Left renal cortex interstitium (tissue), 4 donors: Measurements from ENCODE around the gene PTPRM. TPM values are rescaled to one million over a fixed set of nuclear protein-coding genes. Genes with fewer than 3 reads are reported as not detected.
A peak's percentile ranks its signal among the peaks of the same experiment; 100 is the strongest.

ENCODE experiments used
- DNase-seq, 4 donors: peaks; one replicate each; pipeline ENCODE4 v3.0.0-alpha.2; 2013; ENCODE audit warnings: low read depth in 4 of 4, low spot score in 2 of 4, missing footprints in 1 of 4
- polyA plus RNA-seq, 4 donors: library from polyadenylated mRNA; unstranded; fragments of 120-200 nt; gene quantifications; one replicate each; pipeline ENCODE4 v1.2.1, GENCODE V29; 2013; ENCODE audit not compliant: insufficient read length in 4 of 4

Gene PTPRM
- polyA plus RNA-seq, 4 donors: 80.9 to 108 (median 89.7) TPM

DNA sequence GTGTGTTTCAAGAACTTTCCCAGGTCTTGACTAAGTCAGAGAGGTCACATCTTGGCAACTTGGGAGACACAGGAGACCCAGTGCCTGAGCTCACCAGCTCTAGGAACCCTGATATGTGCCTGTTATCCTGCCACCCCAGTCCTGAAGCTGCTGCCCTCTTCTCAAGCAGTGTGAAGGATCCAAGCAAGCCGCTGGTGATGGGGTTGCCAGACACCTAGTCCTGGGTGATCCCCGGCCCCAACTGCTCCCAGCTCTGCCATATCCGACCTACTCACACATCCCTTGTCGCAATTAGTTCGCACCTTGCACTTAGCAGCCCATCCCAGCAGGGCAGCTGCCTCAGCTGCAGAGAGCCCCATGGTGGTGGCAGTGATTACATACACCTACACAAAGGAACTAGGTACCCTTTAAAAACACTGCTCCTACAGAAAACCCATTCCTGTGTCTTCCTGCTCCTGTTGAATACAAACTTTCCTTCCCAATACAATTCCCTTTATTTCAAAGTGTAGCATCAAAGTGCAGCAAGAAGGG, 794.9 kb downstream of the PTPRM start:
- no peak for DNase-seq

DNA sequence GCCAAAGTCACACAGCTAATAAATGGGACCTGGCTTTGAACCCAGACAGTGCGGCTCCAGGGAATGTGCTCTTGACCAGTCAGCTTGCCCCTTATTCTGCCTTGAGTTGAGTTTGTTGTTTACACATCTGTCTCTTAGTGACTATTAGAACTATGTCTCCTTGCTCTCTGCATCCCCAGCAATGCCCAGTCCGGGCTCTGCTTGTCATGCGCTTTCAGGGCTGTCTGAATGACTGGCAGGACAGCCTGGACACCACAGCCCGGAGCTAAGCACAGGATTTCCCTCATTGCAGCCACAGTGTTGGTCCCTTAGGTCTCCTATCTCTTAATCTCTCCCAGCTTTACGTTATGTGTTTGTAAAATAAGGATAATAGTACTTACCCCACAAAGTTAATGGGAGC, 795.7 kb downstream of the PTPRM start:
- DNase-seq: no peak

DNA sequence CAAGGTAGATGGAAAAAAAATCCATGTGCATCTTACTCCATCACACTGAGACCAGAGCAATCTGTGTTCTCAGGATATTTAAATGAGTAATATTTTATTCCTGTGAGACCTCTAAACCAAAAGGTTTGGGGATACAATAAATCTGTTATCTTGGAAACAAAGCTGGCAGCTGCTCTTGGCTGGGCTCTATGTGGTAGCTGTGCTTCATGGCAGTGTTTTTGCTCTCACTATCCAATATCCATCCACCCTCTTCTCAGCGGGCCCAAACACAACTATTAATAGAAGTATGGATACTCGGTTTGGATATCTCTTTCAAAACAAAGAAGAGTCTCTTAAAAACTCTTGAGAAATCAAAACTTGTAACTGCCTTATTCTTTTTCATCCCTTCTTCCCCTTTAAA, 797.3 kb downstream of the PTPRM start:
- DNase-seq: no peak

DNA sequence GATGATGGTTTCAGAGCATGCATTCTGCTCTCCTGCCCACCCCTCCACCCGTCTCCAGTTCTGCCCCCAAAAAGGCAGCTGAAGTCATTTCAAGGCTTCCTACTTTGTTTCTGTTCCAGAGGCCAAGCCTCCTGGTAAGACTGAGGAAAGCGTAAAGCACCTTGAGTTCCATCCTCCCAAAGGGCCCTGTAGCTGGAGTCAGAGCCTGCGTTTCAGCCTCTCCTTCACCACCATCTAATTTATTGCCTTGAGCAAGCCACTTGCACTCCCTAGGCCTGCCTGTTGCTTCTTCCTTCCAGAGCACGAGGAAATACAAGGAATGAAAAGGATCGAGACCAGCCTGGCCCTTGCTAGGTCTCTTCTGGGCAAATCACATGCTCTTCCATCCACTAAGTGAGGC, 797.9 kb downstream of the PTPRM start:
- no peak for DNase-seq

DNA sequence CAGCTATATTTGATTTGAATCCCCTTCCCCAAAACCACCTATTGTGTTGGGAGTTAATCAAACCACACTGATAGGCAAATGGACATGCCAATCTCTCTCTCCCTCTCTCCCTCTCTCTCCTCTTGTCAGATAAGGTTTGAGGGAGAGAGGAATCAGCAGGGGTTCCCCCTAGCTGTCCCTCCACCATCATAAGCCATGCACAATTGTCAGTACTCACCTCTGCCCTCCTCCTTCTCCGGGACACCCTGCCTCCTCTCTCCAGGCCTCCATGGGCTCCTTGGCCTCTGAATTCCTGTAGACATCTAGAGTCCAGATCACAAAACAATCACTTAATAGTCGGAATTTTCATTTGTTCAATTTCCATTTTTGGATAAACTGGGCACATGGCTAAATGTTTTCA, 798.4 kb downstream of the PTPRM start:
- no peak for DNase-seq

DNA sequence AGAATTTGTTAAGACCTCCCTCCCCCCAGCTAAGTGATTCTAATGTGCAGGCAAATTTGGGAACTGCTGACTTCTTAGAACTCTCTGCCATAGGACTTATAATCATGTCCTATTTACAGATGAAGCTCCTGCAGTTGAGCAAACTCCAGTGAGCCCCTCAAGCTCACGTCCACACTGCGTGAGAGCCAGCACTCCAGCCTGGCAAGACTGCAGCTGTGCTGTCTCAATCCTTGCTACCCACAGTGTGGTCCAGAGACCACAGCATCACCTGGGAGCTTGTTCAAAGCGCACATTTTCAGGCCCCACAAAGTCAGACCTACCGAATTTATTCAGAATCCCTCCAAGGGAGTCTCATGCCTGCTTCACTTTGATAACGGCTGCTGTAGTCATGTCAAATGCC, 799.0 kb downstream of the PTPRM start:
- DNase-seq: no peak

DNA sequence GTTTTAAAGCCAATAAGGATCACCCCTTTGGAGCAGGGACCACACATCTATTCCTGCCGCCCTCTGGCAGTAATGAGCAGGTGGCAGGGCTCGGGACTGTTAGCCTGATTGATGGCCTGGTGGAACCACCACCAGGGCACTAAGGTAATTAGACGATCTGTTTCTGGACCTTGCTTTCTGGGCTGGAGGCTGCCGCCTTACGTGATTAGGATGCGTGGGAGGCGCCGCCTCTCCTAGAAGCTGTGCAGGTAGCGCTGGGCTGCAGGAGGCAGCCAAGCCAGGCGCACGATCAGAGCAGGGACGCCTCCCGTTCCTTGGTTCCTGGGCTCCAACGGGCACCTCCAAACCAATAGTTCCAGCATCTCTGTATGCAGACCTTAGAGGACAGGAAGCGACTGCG, 799.5 kb downstream of the PTPRM start:
- peak in 1 of 4 donors; percentile 20 for DNase-seq

DNA sequence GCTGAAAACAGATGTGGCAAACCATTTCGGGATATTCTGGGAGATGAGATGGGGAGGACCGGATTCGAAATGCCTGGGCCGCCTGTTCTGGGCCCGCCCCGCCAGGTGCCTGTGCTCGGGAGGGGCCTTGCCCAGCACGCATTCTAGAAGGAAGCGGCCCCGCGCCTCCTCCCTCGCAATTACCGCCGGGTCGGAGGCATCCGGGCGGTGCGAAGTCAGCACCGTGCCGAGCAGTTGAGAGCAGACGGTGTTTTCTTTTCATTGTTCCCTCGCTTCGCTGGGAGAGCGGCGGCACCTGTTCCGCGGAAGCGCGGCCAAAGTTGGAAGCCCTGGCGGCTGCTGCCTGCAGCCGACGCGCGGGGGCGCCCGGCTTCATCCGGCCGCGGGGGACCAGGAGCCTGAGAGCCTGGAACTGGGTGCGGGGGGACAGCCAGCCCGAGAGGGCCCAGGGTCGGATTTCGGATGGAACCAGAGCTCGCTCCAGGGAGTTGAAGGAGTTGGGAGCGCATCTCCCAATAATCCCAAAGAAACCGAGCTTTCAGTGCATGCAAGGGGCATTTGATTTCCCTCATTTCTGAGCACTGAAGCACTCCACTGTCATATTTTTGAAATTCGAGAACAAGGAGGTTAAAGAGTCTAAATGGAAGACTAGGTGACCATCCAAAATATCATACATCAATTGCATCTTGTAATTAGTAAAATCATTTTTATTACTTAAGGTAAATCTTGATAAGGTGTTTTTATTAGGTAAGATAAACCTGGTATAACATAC, 800.3 kb downstream of the PTPRM start:
- DNase-seq: peak in 2 of 4 donors; percentile 34 to 40

DNA sequence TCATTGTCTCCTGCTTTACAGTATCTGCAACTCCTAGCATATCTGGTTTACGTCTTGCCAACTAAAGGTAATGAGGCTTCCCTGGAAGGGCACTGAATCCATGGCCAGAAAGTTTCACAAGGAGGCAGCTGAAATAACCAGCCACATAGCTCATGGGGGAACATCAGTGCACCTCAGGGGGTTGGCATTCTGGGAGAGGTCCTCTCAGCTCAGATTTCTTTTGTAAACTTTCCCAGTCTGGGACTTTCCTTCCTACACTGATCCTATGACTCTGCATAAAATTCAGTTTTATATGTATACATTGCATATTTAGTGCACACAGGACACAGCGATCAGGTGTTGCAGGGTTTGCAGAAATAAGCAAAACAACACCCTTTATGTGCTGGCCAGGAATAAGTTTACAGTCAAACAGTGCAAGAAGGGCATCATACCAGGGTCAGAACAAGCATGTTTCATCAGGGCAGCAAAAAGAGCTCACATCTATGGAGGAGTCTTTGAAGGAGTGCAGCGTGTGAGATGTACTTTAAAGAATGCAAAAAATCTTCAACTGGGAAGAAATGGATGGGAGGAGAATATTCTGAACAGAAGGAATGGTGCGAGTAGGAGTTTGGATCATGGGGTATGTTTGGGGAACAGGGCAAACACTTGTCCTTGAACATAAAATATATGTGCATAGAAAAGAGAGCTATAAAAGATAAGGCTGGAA, 801.5 kb downstream of the PTPRM start:
- DNase-seq: no peak

DNA sequence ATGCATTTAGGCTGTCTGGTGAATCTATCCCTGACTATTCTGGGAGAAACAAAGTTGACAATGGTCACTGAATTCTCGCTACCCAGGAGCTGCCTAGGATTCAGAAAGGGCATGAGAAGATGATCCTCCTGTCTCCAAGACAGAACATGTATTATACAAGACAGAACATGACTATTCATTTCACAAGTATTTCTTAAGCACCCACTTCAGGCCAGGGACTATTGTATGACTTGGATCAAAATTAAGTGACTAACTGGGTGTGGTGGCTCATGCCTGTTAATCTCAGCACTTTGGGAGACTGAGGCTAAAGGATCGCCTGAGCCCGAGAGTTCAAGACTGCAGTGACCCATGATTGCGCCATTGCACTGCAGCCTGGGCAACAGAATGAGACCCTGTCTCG, 806.4 kb downstream of the PTPRM start:
- DNase-seq: no peak

DNA sequence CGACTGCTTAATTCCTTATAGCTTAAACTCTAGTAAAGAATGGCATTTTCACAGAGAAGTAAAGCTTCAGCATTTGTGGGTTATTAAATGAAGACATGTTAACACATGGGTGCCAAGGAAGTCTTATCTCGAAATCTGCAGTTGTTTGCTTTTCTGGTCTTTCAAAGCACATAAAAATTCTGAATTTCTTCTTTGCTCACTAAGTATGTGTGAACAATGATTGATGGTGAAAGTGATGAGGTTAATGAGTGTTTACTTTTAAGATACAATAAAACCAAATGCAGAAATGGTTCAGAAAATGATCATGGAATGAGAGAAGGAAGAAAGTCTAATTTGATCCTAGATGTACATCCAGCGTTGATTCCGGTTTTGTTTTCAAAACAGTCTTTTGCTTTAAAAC, 807.6 kb downstream of the PTPRM start:
- no peak for DNase-seq

DNA sequence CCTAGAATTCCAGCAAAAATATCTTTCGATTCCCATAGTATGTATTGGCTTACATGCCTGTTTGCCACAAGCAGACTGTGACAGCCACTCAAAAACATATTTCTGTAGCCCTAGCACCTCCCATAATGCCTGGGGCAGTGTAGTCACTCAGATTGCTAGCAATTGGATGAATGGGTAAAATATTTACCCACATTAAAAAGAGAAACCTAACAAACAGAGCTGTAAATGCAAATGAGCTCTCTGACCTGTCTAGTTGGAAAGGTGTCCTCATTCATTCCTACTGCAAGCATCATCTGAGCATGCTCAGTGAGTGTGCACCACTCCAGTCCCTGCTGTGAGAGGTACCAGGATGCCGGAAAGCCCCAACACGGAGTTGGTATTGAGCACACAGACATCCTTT, 808.1 kb downstream of the PTPRM start:
- DNase-seq: no peak

DNA sequence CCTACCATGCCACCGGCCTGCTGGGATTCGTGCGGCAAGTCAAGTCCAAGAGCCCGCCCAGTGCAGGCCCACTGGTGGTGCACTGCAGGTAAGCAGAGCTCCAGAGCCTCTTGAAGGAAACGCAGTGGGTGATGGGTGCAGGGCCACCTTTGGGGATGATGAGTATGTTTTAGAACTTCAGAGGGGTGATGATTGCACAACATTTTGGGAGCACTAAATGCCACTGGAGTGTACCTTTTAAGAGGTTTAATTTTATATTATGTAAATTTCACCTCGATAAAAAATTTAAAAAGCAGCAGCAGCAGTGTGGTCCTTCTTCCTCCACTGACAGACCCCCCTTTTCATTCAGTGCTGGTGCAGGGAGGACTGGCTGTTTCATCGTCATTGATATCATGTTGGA, 809.0 kb downstream of the PTPRM start:
- DNase-seq: no peak

DNA sequence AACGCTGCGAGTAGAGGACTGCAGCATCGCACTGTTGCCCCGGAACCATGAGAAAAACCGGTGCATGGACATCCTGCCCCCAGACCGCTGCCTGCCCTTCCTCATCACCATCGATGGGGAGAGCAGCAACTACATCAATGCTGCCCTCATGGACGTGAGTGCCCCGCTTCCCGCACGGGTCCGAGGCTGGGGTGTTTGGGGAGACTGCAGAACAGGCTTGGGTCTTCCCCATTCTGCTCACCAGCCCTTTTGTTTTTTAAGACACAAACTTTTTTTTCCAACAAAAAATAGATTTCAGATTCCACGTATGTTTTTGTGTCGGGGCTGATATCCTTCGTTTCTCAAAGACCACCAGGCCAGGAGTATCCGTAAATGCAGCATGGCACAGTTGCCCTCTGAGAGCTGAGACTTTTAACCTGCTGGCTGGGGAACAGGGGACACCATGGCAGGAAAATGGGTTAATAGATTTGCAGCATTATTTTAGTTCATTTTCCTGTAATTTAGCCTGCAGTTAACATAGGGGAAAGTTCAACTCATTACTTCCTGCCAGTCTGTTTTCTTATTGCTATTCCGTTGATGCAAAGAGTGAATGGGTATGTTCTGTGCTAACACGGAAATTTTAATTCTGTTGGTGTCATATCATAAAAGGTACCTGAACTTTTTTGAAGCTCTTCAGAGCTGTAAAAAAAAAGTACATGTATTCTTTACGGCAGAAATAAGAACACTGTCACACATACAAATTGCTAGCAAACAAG, 812.2 kb downstream of the PTPRM start:
- no peak for DNase-seq

DNA sequence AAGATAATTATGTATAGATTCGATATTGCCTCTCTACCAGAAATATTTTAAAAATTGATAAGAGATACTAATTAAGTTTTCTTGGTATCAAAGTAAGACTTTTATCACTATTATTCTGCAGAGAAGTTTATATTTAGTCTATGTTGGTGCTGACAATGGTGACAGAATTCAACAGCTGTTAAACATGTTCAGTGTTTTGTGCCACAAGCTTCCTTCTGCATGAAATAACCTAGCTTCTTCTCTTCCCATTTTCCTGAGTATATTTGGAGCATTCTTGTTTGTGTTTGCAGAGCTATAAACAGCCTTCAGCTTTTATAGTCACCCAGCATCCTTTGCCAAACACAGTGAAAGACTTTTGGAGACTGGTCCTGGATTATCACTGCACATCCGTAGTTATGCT, 812.9 kb downstream of the PTPRM start:
- DNase-seq: no peak

DNA sequence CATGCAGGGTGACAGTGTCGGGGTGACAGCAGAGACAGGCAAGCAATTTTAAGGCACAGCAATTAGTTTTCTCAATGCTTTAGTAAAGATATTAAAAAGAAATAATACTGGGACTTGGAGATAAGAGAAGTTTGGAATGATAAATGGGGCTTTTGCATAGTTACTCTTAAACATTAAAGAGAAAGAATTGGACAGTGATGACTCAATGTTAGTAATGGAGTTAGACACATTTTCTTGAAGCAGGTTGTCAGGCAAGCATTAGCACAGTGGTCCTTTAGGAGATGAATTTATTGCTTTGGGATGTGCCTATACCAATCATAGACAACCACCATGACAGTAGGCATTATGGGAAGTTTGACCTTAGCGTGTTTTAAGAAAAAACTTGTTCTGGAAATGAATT, 813.8 kb downstream of the PTPRM start:
- no peak for DNase-seq

DNA sequence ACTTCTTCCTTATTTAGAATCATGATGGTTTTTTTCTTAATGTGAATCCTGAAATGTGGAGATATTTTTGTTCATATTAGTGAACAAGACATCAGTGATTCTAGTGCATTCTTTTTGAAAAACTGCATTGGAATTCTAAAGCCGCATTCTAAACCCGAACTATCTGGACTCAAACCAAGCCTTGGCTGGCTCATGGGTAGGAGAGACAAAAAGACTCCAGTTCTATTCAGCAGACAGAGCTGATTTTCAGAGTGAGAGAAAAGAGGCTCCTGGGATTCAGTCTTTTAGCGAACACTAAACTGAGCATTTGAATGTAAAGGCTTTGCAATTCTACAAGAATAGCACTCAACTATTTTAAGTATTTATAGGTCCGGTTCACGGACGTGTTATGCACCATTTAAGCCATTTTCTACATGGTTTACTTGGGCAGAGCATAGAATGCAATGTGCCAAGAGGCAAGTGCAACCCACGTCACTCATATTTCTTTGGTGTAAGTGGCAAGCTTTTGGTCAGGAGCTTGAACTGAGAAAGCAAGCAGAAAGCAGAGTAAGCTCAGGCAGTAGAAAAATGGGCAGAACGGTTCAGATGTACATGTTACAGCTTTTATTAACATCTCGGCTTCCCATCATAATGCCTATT, 814.8 kb downstream of the PTPRM start:
- no peak for DNase-seq

DNA sequence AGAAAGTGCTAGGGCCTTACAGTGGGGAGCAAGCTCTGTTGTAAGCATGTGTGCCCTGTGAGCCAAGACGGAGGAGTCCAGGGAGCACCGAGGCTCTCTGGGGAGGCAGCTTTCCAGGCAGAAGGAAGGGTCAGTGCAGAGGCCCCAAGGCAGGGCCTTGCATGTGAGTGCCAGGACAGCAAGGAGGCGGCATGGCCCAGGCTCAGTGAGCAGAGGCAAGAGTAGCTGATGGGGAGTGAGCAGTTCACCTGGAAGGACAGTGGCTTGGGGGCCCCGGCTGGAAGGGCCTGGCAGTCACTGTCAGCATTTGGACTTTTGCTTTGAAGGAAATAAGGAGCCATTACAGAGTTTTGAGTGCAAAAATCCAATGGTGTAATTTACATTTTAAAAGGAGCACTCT, 818.3 kb downstream of the PTPRM start:
- no peak for DNase-seq

DNA sequence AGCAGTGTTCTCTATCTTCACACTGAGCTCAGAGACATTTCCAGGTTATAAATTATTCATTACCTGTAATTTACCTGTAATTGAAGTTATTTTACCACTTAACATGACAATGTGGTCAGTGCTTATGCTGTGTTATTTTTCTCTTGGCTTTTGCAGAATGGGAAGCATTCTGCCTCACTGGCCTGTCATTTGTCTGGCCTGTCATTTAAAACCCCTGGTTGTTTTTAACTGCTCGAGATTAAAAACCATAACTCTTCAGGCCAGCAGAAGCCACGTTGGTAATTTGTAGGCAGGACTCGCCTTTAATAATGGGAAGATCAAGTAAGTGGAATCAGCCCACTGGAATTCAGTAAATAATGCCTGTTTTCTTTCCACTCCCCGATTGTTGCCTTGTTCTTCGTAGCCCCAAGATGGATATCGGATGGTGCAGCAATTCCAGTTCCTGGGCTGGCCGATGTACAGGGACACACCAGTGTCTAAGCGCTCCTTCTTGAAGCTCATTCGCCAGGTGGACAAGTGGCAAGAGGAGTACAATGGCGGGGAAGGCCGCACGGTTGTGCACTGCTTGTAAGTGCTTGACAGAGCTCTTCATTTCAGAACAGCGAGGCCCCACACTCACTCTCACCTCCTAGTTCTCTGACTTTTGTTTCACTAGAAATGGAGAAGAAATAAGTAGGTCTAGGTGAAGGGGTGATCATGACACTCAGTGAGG, 819.7 kb downstream of the PTPRM start:
- DNase-seq: no peak
